Left colon (tissue), 2 donors: ENCODE measurements around the gene ZBTB7B. TPM values are rescaled to one million over a fixed set of nuclear protein-coding genes. Genes with fewer than 3 reads are reported as not detected.

Source experiments
- ATAC-seq: fragments of 200-7000 bp; cut with Tn5 transposase; one replicate; pipeline ENCODE4 v1.9.1; 2020; ENCODE audit warnings: mild to moderate bottlenecking, moderate library complexity
- DNase-seq, 2 donors: peaks; one replicate each; pipeline ENCODE4 v3.0.0-alpha.2; 2020
- intact Hi-C, 2 donors: fragments of 100-400 bp; cut with DNase I in 1 of 2; cut with micrococcal nuclease in 1 of 2; formaldehyde crosslinking; loops; one replicate each; pipeline versions ENCODE4 v1.11.2 to v1.14.0; 2022; cut with DNase I, micrococcal nuclease
- total RNA-seq, 2 donors: library from RNA; stranded (reverse); fragmentation: NEBNext Ultra II Directional; extraction: Animal tissue kit (Norgen Biotek cat#: 25700); gene quantifications; one replicate each; pipeline ENCODE4 v1.2.1, GENCODE V29; 2021
- donor health status: DM: no; HTN: no; CAD: no.
- donor health status: DM: yes; HTN: yes; CAD: no.

The ZBTB7B gene
- total RNA-seq, 2 donors from 2014 or later = 248 to 326 TPM

GRCh38 chr1:155022136-155022926 lies 19.7 kb downstream of the ZBTB7B start:
- DNase-seq = no peak
- intact Hi-C loops = no loop called here

GRCh38 chr1:155022927-155023236 lies 20.3 kb downstream of the ZBTB7B start:
- intact Hi-C loops = no loop called here
- ATAC-seq (peak; percentile 56), DNase-seq (peak in 1 of 2 donors; percentile 62)

More at GRCh38 chr1:155022136-155022926, 19.7 kb downstream of the ZBTB7B start:
- ATAC-seq = no peak

- intact Hi-C loops = no loop called here
- ATAC-seq (no peak), DNase-seq (no peak)
These were observed 21.0 kb downstream of the ZBTB7B start for GRCh38 chr1:155023627-155024026.

- intact Hi-C loops = no loop called here
- no peak for DNase-seq
- no peak for ATAC-seq
These were observed 21.7 kb downstream of the ZBTB7B start for GRCh38 chr1:155024315-155024714.

- DNase-seq (no peak), ATAC-seq (no peak)
- intact Hi-C loops = no loop called here
These were observed 23.6 kb downstream of the ZBTB7B start for GRCh38 chr1:155026154-155026553.

GRCh38 chr1:155026588-155026987 lies 24.0 kb downstream of the ZBTB7B start:
- ATAC-seq = no peak
- intact Hi-C loops = no loop called here
- no peak for DNase-seq

- ATAC-seq (no peak), DNase-seq (no peak)
- intact Hi-C loops = no loop called here
These were observed 27.1 kb downstream of the ZBTB7B start for GRCh38 chr1:155029513-155030242.

- intact Hi-C loops = no loop called here
- DNase-seq (no peak), ATAC-seq (no peak)
These were observed 27.7 kb downstream of the ZBTB7B start for GRCh38 chr1:155030243-155030795.

GRCh38 chr1:155030899-155031298 lies 28.3 kb downstream of the ZBTB7B start:
- ATAC-seq (no peak), DNase-seq (no peak)
- intact Hi-C loops = no loop called here

- intact Hi-C loops = no loop called here
- DNase-seq = no peak
- ATAC-seq = no peak
These were observed 30.3 kb downstream of the ZBTB7B start for GRCh38 chr1:155032886-155033285.

- intact Hi-C loops = no loop called here
- ATAC-seq (no peak), DNase-seq (no peak)
These were observed 30.9 kb downstream of the ZBTB7B start, which contains the start of the genes DCST1 and DCST2 for GRCh38 chr1:155033524-155033923. Gene DCST1, plus strand, starts transcription at chr1:155033824. Its CDS starts 213 bp downstream, at chr1:155034037. Gene DCST2, minus strand, starts transcription at chr1:155033781. Its CDS starts 80 bp downstream, at chr1:155033701.

GRCh38 chr1:155034318-155035208 lies 32.0 kb downstream of the ZBTB7B start:
- no peak for DNase-seq
- intact Hi-C loops = no loop called here
- ATAC-seq = no peak

- DNase-seq = no peak
- ATAC-seq = no peak
- intact Hi-C loops = no loop called here
These were observed 33.3 kb downstream of the ZBTB7B start for GRCh38 chr1:155035936-155036335.

GRCh38 chr1:155037043-155037442 lies 34.4 kb downstream of the ZBTB7B start:
- ATAC-seq (no peak), DNase-seq (no peak)
- intact Hi-C loops = no loop called here

GRCh38 chr1:155037851-155038441 lies 35.3 kb downstream of the ZBTB7B start:
- intact Hi-C loops = no loop called here
- peak; percentile 74 for ATAC-seq
- DNase-seq = peak; percentile 37 to 61

GRCh38 chr1:155038602-155039307 lies 36.2 kb downstream of the ZBTB7B start:
- ATAC-seq (peak; percentile 84), DNase-seq (peak; percentile 63 to 87)
- intact Hi-C loops = no loop called here

- intact Hi-C loops = no loop called here
- DNase-seq = no peak
- no peak for ATAC-seq
These were observed 36.7 kb downstream of the ZBTB7B start for GRCh38 chr1:155039308-155039669.
